ENCODE data around the gene PLXNA1.

GRCh38 chr3:126978291-126978690 is 4.6 kb upstream of the PLXNA1 start:
- TF ChIP-seq CTCF (IDR thresholded peaks at IDR 0.05; ENCODE audit: insufficient read depth, low read length, poor library complexity, severe bottlenecking) (no peak), EZH2phosphoT487 (conservative IDR thresholded peaks at IDR 0.05; ENCODE audit: low read length) (no peak)

Data from SU-DHL-6 (cell line).